Lower lobe of right lung (tissue), 2 donors: ENCODE results near the gene PPIF. TPM values are rescaled to one million over a fixed set of nuclear protein-coding genes. Genes with fewer than 3 reads are reported as not detected.

Experiments
- ATAC-seq, 2 donors: fragments of 200-7000 bp; cut with Tn5 transposase; one replicate each; pipeline ENCODE4 v1.9.1; 2020 to 2022; ENCODE audit warnings: mild to moderate bottlenecking in 2 of 2, moderate library complexity in 2 of 2
- DNase-seq: peaks from one replicate; pipeline ENCODE4 v3.0.0-alpha.2; 2020
- H3K27ac ChIP-seq: fragments of 200-600 bp; one replicate; pipeline ENCODE4 v1.8.0; 2022
- H3K27me3 ChIP-seq: fragments of 200-600 bp; one replicate; pipeline ENCODE4 v1.8.0; 2022; ENCODE audit warnings: low read depth
- H3K36me3 ChIP-seq: fragments of 200-600 bp; one replicate; pipeline ENCODE4 v1.8.0; 2022; ENCODE audit warnings: mild to moderate bottlenecking
- H3K4me1 ChIP-seq: fragments of 200-600 bp; one replicate; pipeline ENCODE4 v1.8.0; 2022
- H3K4me3 ChIP-seq: fragments of 200-600 bp; one replicate; pipeline ENCODE4 v1.8.0; 2022; ENCODE audit warnings: mild to moderate bottlenecking
- H3K9me3 ChIP-seq: fragments of 200-600 bp; one replicate; pipeline ENCODE4 v1.8.0; 2022
- CTCF ChIP-seq: fragments of 200-600 bp; IDR thresholded peaks from one replicate; pipeline ENCODE4 v1.8.0; 2022; ENCODE audit warnings: antibody characterized with exemption, mild to moderate bottlenecking
- intact Hi-C: fragments of 100-400 bp; cut with DNase I; formaldehyde crosslinking; loops from one replicate; pipeline ENCODE4 v1.11.0; 2022
- total RNA-seq: library from RNA; stranded (reverse); fragmentation: NEBNext Ultra II Directional; extraction: Animal tissue kit (Norgen Biotek cat#: 25700); gene quantifications from one replicate; pipeline ENCODE4 v1.2.1, GENCODE V29; 2021
- donor health status: DM: no; HTN: yes; CAD: no; lungs with severe emphysema.

PPIF gene
- total RNA-seq, 1 donor from 2014 or later = 28.5 TPM

GRCh38 chr10:79398642-79399041 is 51.4 kb downstream of the PPIF start:
- H3K4me1 ChIP-seq = peaks cover 87% of the 10 kb centered on the region
- peaks cover 7% of the 10 kb centered on the region for H3K36me3 ChIP-seq
- no peak for TF ChIP-seq CTCF
- intact Hi-C loops = no loop called here
- no peaks in the 10 kb centered on the region for H3K9me3 ChIP-seq
- no peaks in the 10 kb centered on the region for H3K27me3 ChIP-seq
- ATAC-seq (no peak), DNase-seq (no peak)
- H3K4me3 ChIP-seq = no peak overlapping the region
- H3K27ac ChIP-seq = peak overlapping the region; percentile 85

- intact Hi-C loops = no loop called here
- peak overlapping the region; percentile 85 for H3K27ac ChIP-seq
These were observed 52.1 kb downstream of the PPIF start for GRCh38 chr10:79399223-79399831.

GRCh38 chr10:79400146-79401004 is 53.1 kb downstream of the PPIF start:
- peak; percentile 69 for DNase-seq
- Histone ChIP-seq H3K4me3 (no peak overlapping the region), H3K27ac (peak overlapping the region; percentile 85), H3K9me3 (no peaks in the 10 kb centered on the region), H3K36me3 (no peaks in the 10 kb centered on the region), H3K27me3 (no peaks in the 10 kb centered on the region), H3K4me1 (peaks cover 96% of the 10 kb centered on the region)
- TF ChIP-seq CTCF = peak; percentile 71
- intact Hi-C loops = no loop called here
- ATAC-seq = peak; percentile 15 to 55

More at GRCh38 chr10:79399223-79399831, 52.1 kb downstream of the PPIF start:
- H3K36me3 ChIP-seq = no peaks in the 10 kb centered on the region
- no peaks in the 10 kb centered on the region for H3K9me3 ChIP-seq
- H3K4me3 ChIP-seq = no peak overlapping the region
- no peak for TF ChIP-seq CTCF
- peaks cover 92% of the 10 kb centered on the region for H3K4me1 ChIP-seq
- DNase-seq (peak; percentile 86), ATAC-seq (peak; percentile 79 to 81)
- H3K27me3 ChIP-seq = no peaks in the 10 kb centered on the region

GRCh38 chr10:79401015-79401921 is 54.0 kb downstream of the PPIF start:
- intact Hi-C loops = no loop called here
- H3K27me3 ChIP-seq = no peaks in the 10 kb centered on the region
- no peaks in the 10 kb centered on the region for H3K36me3 ChIP-seq
- ATAC-seq = peak in 1 of 2 donors; percentile 25
- peaks cover 100% of the 10 kb centered on the region for H3K4me1 ChIP-seq
- no peak overlapping the region for H3K4me3 ChIP-seq
- TF ChIP-seq CTCF = no peak
- DNase-seq = no peak
- peak overlapping the region; percentile 82 for H3K27ac ChIP-seq
- no peaks in the 10 kb centered on the region for H3K9me3 ChIP-seq

- Histone ChIP-seq H3K36me3 (no peaks in the 10 kb centered on the region), H3K4me1 (peaks cover 100% of the 10 kb centered on the region), H3K9me3 (no peaks in the 10 kb centered on the region), H3K27ac (peak overlapping the region; percentile 82), H3K27me3 (no peaks in the 10 kb centered on the region), H3K4me3 (no peak overlapping the region)
- ATAC-seq (no peak), DNase-seq (peak; percentile 3)
- TF ChIP-seq CTCF = no peak
- intact Hi-C loops = no loop called here
These were observed 55.3 kb downstream of the PPIF start for GRCh38 chr10:79402625-79402946.
